ENCODE results near the gene NPFF. TPM values are rescaled to one million over a fixed set of nuclear protein-coding genes. Genes with fewer than 3 reads are reported as not detected.
A peak's percentile ranks its signal among the peaks of the same experiment; 100 is the strongest.

NPFF gene
- total and polyA plus RNA-seq, 2 of the 13 experiments (the other 11 are each of a cell fraction or from before 2014, with no cell fraction given): not detected

GRCh38 chr12:53501615-53502181, 5.6 kb downstream of the NPFF start (continued):
- TF ChIP-seq NONO (IDR thresholded peaks at IDR 0.05): no peak
- TF ChIP-seq NONO (CRISPR knock-in tag; conservative IDR thresholded peaks at IDR 0.05): 0 out of 2 replicates have a peak, but pooled peaks have one; percentile 43
- TF ChIP-seq REL (CRISPR knock-in tag; conservative IDR thresholded peaks at IDR 0.05): no peak
- no peak for TF ChIP-seq SPEN (CRISPR knock-in tag; IDR thresholded peaks at IDR 0.05; ENCODE audit: low read depth)
- TF ChIP-seq POGK (CRISPR knock-in tag; conservative IDR thresholded peaks at IDR 0.05): no peak; the same call in 1 of the 2 replicates
- no peak for TF ChIP-seq POLR2AphosphoS5 (IDR thresholded peaks at IDR 0.05; ENCODE audit: low read depth, low read length)
- TF ChIP-seq ZNF549 (CRISPR knock-in tag; IDR thresholded peaks at IDR 0.05): no peak
- TF ChIP-seq ZNF703 (CRISPR knock-in tag; IDR thresholded peaks at IDR 0.05; ENCODE audit: borderline replicate concordance): no peak
- no peak for TF ChIP-seq ZNF263 (CRISPR knock-in tag; IDR thresholded peaks at IDR 0.05)
- TF ChIP-seq KDM3A (CRISPR knock-in tag; IDR thresholded peaks at IDR 0.05; ENCODE audit: low read depth): no peak
- TF ChIP-seq ZNF614 (CRISPR knock-in tag; IDR thresholded peaks at IDR 0.05; ENCODE audit: borderline replicate concordance): 0 out of 2 replicates have a peak, but pooled peaks have one; percentile 10
- no peak for TF ChIP-seq ZHX2 (IDR thresholded peaks at IDR 0.05; ENCODE audit: low read depth)
- TF ChIP-seq ZHX2 (CRISPR knock-in tag; IDR thresholded peaks at IDR 0.05; ENCODE audit: borderline replicate concordance): no peak
- no peak for TF ChIP-seq ZNF17 (CRISPR knock-in tag; IDR thresholded peaks at IDR 0.05)
- TF ChIP-seq ATF2 (CRISPR knock-in tag; IDR thresholded peaks at IDR 0.05): peak; percentile 2; the same call in 1 of the 2 replicates
- 0 out of 2 replicates have a peak, but pooled peaks have one; percentile 3 for TF ChIP-seq ZMYM4 (CRISPR knock-in tag; IDR thresholded peaks at IDR 0.05)
- TF ChIP-seq ZNF124 (CRISPR knock-in tag; IDR thresholded peaks at IDR 0.05): 0 out of 2 replicates have a peak, but pooled peaks have one; percentile 8
- no peak for TF ChIP-seq MED8 (CRISPR knock-in tag; IDR thresholded peaks at IDR 0.05; ENCODE audit: insufficient replicate concordance)
- TF ChIP-seq NFIB (CRISPR knock-in tag; IDR thresholded peaks at IDR 0.05; ENCODE audit: borderline replicate concordance): 0 out of 2 replicates have a peak, but pooled peaks have one; percentile 13
- TF ChIP-seq TMF1 (CRISPR knock-in tag; IDR thresholded peaks at IDR 0.05; ENCODE audit: low read depth): peak; percentile 17; the same call in 1 of the 2 replicates
- no peak for TF ChIP-seq NFKBIZ (CRISPR knock-in tag; IDR thresholded peaks at IDR 0.05)
